ENCODE results near the gene TARS1.

TARS1 gene

DNA sequence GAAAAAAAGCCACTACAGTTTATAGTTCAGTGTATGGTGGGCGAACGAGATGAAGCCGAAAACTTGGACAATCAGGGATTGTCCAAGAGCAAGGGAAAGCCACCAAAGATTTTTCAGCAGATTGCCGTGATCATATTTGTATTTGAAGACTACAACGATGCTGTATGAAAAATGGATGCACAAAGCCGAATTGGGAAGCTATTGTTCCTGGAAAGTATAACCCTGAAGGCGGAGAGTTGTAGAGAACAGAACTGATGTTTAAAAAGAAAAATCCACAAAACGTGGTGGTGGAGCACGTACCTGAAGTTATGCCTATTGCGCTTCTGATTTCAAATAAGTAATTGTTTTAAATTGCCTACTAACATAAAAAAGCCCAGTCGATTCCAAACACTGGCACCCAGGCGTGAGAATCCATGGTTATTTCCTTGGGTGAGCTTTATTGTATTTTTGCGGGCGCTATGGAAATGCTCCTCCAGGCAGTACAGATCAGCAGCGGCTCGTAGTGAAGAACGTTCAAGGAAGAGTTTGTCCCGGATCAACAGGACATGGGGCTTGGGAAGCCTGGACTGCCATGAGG lies 772 bp upstream of the TARS1 start:
- no peak for DNase-seq (ENCODE audit: low read depth in 2 of 2)

- DNase-seq (ENCODE audit: low read depth in 2 of 2): peak; percentile 10 to 12
These were observed 744 bp downstream of the TARS1 start for GRCh38 chr5:33441241-33442177.

DNA sequence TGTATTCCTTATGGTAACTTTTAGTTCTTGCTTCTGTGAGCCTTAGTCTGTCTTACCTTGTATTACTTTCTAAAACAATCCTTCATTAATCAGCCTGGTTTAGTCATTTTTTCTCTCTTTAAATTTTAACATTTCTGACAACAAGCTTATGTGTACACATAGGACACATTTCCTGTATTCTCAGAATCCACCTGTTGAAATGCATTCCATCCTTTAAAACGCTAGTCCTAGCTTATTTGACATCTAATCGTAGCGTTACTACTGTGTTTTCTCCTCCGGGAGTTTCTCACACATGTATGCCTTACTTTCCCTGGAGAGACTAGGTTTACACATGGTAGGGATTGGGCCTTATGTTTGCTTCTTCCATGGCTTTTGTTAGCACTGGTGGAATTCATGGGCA lies 3.8 kb downstream of the TARS1 start:
- DNase-seq (ENCODE audit: low read depth in 2 of 2): no peak

DNA sequence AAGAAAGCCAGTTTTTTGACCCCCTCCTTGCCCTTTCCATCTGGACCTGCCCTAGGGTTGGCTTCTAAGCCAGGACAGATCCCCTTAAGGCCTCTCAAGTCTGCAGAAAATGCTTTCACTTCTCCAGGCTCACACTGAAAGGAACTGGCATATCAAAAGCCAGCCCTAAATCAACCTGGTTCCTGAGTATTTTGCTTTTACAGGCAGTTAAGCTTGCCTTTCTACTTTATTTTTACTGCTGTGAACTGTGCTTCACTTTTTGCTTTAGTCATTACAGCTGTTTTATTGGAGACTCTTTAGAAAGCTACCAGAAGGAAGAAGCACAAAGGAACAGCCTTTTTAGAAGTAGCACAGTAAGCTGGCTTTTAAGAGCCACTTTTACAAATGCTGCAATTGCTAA lies 5.0 kb downstream of the TARS1 start:
- DNase-seq (ENCODE audit: low read depth in 2 of 2): no peak

- no peak for DNase-seq (ENCODE audit: low read depth in 2 of 2)
These were observed 7.4 kb downstream of the TARS1 start for GRCh38 chr5:33448118-33448517.

DNA sequence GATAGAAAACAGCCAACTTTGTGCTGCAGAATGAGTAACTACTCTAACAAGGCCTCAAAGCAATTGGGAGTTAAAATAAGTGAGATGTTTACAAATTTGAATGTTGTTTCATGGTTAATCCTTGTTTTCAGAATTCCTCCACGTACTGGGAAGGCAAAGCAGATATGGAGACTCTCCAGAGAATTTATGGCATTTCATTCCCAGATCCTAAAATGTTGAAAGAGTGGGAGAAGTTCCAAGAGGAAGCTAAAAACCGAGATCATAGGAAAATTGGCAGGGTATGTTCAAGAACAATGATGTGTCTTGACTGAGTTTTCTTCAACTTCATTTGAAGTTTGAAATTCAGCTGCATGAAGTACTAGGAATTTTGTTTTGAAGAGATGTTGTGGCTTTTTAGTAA lies 16.4 kb downstream of the TARS1 start:
- DNase-seq (ENCODE audit: low read depth in 2 of 2): no peak

- no peak for DNase-seq (ENCODE audit: low read depth in 2 of 2)
These were observed 17.1 kb downstream of the TARS1 start for GRCh38 chr5:33457817-33458216.

DNA sequence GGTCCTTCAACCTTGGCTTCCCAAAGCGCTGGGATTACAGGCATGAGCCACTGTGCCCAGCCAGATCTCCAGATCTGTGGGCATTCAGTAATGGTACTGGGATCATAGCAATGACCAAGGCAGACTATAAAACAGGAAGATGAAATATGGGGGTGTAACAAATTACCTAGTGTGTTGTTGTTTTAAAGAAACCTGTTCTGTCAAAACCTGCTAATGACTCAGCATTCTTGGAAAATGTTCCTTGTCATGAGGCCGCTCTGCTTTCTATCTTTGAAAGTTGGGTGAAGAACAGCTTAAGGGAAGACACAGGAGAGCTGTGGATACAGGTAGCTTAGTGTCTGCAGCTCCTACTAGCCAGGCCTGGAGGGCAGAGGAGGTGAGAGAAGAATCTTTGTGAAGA lies 19.4 kb downstream of the TARS1 start:
- no peak for DNase-seq (ENCODE audit: low read depth in 2 of 2)

- DNase-seq (ENCODE audit: low read depth in 2 of 2): no peak
These were observed 21.7 kb downstream of the TARS1 start for GRCh38 chr5:33462456-33462855.

DNA sequence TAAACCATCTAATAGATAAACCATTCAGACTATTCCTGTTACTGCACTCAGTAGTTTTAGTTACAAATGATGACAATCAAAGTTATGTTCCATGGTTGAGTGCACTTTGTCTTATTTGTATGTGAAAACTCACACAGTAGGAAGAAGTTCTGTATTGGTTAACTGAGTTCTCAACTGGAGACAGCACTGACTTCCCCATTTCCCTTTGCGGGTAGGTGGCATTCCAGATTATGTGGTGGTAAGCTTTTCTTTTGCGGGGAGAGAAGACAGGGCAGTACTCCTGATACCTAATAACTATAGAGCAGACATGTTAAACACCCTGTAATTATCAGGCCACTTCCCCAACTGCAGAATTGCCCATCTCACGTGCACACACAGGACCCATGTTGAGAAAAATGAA lies 24.4 kb downstream of the TARS1 start:
- no peak for DNase-seq (ENCODE audit: low read depth in 2 of 2)

- DNase-seq (ENCODE audit: low read depth in 2 of 2): no peak
These were observed 28.1 kb downstream of the TARS1 start for GRCh38 chr5:33468775-33469435.

GRCh38 chr5:33470544-33470943 lies 29.8 kb downstream of the TARS1 start:
- no peak for DNase-seq (ENCODE audit: low read depth in 2 of 2)

DNA sequence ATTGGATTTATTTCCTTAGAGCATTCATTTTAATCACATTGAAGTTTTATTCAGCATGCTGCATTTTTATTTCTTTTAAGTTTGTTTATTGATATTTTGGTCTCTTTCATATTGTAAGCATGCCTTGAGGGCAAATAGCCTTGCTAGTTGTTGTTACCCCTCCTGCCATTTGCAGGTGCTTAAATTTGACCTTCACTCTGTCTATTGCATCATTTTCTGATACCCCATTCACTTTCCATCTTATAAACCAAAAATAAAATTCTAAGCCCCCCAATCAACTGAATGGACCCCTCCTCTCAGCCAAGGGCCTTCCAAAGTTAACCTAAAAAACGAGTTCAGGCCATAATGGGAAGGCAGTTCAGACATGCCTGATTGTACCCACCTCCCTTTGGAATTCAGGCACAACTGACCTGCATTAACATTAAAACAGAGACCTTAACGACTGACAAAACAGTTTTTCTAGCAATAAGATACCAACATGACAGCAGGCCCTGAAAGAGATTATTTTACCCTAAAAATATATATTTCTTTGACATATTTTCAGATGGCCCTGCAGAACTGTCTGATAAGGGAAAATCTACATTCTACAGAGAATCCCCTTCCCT lies 32.1 kb downstream of the TARS1 start:
- DNase-seq (ENCODE audit: low read depth in 2 of 2): no peak

DNA sequence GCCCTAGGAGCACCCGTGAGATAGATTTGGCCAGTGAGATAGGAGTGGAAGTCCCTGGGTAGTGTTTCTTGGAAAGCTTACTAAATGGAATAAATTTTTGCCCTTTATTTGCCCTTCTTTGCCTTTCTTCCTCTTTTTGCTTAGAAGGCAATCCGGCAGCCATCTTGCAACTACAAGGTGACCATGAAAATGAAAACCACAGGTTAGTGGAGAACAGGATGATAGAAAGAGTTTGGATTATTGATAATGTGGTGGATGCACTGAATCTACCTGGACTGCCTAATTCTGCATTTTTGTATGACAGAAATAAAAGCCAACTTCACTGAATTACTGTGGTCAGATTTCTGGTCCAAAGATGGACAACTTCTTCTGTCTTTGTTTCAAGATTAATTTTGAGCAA lies 33.2 kb downstream of the TARS1 start:
- no peak for DNase-seq (ENCODE audit: low read depth in 2 of 2)

- no peak for DNase-seq (ENCODE audit: low read depth in 2 of 2)
These were observed 34.2 kb downstream of the TARS1 start for GRCh38 chr5:33474931-33475499.

DNA sequence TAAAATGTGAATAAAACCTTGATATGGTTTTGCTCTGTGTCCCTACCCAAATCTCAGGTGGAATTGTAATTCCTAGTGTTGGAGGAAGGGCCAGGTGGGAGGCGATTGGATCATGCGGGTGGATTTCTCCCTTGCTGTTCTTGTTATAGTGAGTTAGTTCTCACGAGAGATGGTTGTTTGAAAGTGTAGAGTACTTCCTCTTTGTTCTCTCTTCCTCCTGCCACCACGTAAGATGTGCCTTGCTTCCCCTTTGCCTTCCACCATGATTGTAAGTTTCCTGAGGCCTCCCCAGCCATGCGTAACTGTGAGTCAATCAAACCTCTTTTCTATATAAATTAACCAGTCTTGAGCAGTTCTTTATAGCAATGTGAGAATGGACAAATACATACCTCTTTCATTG lies 34.9 kb downstream of the TARS1 start:
- DNase-seq (ENCODE audit: low read depth in 2 of 2): no peak

DNA sequence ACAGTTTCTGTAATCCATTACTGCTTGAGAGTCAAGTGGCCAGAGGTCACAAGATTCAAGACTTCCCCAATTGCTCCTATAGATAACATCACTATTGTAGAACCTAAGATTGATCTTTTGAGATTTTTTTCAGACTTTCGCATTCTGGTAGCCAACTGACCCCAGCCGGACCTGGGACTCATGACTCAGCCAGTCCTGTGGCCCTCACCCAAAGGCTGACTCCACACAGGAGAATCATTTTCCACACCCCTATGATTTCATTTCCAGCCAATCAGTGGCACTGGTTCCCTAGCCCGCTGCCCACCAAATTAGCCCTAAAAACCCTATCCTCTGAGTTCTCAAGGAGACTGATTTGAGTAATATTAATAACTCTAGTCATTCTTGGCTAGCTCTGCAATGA lies 36.2 kb downstream of the TARS1 start:
- DNase-seq (ENCODE audit: low read depth in 2 of 2): no peak

- DNase-seq (ENCODE audit: low read depth in 2 of 2): no peak
These were observed 37.1 kb downstream of the TARS1 start for GRCh38 chr5:33477816-33478215.

DNA sequence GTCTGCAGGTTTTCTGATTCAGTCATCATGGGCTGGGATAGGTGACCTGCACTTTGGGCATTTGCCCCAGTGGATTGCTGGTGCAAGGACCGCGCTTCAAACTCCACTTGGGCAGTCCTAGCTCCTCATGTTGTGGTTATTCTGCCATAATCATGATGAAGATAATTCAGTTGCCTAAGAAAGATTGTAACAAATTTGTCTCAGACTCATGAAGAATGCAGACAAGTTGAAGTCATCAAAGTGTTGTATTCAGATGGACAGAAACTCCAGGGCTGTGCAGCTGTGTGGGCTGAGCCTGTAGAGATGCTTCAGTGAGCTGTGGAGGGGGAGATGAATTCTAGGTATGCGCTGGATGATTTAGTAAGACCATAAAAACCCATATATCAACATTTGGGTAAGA lies 38.5 kb downstream of the TARS1 start:
- DNase-seq (ENCODE audit: low read depth in 2 of 2): no peak

DNA sequence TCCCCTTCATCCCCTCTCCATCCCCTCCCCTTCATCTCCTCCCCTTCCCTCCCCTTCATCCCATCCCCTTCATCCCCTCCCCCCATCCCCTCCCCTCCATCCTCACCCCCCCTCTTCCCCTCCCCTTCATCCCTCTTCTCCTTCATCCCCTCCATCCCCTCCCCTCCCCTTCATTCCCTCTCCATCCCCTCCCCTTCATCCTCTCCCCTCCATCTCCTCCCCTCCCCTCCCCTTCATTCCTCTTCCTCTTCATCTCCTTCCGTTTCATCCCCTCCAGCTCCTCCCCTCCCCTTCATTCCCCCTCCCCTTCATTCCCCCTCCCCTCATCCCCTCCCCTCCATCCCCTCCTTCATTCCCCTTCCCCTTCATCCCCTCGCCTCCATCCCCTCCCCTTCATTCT lies 40.1 kb downstream of the TARS1 start:
- DNase-seq (ENCODE audit: low read depth in 2 of 2): no peak

DNA sequence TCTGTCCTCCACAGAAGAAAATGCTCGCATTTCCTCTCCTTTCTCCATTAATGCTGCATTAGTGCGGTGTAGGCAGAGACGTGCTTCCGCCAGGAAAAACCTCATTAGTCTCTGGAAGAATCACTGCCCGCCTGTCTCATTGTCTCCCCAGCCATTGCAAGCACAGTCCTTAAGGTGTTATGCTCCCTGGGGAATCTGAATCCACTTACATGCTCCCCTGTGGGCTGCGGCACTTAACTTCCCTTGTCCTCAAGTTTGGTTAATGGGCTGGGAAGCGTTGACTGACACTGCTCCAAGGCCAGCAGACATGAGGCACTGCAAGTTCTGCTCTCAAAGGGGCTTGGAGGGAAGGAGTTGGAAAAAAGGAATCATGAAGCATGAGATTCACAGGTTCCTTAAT lies 41.6 kb downstream of the TARS1 start:
- no peak for DNase-seq (ENCODE audit: low read depth in 2 of 2)

DNA sequence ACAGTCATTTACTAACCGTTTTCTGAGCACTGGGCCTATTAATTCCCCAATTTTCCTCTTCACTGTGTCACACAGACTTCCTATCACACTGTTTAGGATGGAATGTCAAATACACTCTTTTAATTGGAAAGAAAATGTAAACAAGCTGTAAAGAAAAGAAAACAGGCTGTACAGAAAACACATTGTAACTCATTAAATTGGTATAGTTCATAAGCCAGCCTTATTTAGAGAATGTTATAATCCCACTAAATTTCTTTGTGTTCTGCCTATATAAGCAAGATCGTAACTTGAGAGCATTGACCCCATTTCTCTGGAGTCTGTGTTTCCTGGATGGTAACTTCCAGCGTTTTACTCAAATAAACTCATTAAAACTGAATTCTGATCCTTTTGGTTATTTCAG lies 46.5 kb downstream of the TARS1 start:
- DNase-seq (ENCODE audit: low read depth in 2 of 2): no peak
